ENCODE results near the gene CEACAM3.
A peak's percentile ranks its signal among the peaks of the same experiment; 100 is the strongest.
"Not testable (repeated sequence)": the region's sequence is repeated elsewhere in the genome, so short reads cannot be mapped to it uniquely, and the experiment has no call there.

CEACAM3 gene

DNA sequence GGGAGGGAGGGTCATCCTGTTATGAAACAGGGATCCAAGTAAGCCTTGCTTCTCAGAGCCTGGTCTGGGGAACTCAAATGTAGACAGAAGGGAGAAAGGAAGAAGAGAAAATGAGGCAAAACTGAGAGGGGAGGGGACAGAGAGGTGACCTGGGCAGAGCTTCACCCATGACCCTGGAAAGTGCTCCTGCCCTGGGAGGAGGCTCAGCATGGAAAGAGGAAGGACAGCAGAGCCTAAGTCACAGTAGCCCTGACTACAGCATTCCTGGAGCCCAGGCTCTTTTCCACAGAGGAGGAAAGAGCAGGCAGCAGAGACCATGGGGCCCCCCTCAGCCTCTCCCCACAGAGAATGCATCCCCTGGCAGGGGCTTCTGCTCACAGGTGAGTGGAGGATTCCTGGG, at the start of gene CEACAM3:
CEACAM3 (plus strand) TSS at position 226 of the 400 bp plus-strand sequence; CDS start at position 317, 91 bp downstream.
- no peak for DNase-seq (ENCODE audit: low read depth)

DNA sequence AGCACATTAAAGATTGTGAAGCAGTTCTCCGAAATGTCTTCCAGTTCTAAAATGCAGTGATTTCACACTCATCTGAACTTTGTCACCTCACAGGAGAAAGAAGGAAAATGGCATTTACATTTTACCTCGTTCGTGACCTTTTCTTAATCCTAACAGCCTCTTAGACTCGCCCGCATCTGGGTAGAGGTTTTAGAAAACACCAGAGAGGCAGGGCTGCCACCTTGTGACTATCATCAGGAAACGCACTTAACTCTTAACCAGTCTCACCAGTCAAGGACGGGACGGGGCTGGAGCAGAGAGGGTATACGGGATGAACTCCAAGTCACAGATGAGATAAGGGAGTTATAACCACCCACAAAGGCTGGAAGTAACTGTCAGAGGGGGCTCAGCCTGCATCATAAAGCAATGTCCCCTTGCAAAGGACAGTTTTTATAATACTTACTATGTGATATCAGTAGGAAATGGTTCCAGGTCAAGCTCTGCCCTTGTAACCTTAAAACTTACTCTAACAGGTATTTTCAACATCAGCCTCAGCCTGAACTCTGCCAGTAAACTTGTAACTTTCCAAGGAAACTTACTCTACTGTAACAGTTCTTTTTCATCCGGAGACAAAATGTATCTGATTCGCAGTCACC, 49.7 kb upstream of the CEACAM3 start:
- DNase-seq (ENCODE audit: low read depth), result no peak

DNA sequence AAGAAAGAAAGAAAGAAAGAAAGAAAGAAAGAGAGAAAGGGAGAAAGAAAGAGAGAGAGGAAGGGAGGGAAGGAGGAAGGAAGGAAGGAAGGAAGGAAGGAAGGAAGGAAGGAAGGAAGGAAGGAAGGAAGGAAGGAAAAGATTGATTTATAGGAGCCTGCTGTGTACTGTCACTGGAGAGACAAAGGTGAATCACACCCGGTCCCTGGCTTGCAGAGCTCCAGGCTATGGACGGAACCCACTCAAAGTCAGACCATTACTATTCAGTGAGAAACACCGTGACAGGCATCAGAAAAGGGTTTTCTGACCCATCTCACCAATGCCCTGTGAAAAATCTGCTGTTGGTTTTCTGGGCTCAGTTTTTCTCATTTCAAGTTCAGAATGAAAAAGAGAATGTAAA, 48.4 kb upstream of the CEACAM3 start:
- DNase-seq (ENCODE audit: low read depth), result no peak

DNA sequence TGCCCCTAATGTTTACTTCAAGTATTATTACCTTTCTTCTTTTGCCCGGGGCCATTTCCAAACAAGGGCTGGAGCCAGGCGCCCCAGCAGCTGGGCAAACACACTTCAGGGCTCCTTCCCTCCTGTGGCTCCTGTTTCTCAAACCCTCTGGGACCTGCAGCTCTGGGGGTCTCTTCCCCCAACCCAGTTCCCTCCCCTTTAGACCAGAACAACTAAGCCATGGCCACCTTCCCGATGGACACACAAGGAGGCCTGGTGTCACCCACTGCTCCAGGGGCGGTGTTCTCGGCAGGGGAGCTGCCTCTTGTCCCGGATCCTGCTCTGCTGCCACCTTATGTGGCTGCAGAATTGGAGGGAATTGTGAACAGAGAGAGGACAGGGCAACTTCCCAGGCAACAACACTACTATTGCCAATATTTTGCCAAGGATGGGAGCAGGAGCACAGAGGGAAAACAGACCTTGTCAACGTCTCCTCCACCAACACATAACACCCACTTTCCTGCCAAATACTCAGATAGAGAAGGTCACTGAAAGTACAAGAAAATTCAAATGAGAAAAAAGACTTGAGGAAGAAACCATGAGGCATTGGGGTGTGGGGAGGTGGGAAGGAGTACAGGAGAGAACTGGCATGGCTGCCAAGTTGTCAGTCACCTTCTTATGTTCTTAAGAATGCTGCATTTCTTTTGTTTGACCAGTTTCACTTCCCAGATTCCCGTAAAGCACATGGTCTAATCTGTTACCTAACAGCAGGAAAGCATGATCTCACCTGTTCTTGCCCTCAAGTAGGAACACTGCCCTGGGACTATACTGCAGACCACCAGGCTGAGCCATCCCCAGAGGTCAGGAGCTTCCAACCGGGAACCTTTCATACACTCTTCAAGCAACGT, 45.9 kb upstream of the CEACAM3 start:
- not testable (repeated sequence) for DNase-seq (ENCODE audit: low read depth)

- peak; percentile 58 for DNase-seq (ENCODE audit: low read depth)
These were observed 43.2 kb upstream of the CEACAM3 start for GRCh38 chr19:41753159-41753558.

- DNase-seq (ENCODE audit: low read depth), result peak; percentile 45
These were observed 42.4 kb upstream of the CEACAM3 start for GRCh38 chr19:41753936-41754529.

DNA sequence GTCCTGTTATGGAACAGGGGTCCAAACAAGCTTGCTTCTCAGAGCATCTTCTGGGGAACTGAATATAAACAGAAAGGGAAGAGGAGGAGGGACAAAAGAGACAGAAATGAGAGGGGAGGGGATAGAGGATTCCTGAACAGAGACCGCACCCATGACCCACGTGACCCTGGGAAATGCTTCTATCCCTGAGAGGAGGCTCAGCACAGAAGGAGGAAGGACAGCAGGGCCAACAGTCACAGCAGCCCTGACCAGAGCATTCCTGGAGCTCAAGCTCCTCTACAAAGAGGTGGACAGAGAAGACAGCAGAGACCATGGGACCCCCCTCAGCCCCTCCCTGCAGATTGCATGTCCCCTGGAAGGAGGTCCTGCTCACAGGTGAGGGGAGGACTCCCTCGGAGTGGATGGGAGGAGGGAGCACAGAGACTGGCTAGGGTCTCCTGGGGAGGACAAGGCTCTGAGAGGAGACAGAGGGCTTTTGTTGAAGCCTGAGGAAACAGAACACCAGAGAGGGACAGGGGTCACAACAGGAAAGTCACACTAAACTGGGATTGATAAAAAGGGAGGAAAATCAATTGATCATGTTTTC, 41.0 kb upstream of the CEACAM3 start, which contains the start of gene CEACAM6:
CEACAM6 (plus strand) TSS at position 203 of the 586 bp plus-strand sequence; CDS start at position 312, 109 bp downstream.
- DNase-seq (ENCODE audit: low read depth), result no peak

DNA sequence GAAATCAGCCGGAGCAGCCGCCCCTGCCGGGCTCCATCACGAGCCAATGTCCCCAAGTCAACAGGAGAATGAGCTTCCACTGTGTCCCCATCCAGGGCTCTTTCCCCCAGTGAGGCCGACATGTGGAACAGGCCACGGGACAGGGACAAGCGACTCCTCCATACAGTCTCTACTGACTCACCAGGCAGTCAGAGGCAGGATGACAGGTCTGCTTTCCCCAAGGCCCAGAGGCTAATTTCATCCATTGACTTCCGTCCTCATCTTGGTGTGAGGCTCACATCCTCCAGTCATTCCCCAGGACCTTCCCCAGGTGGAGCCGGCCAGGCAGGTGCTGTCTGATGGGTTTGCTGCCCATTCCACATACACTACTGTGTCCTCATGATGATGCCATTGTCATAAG, 37.5 kb upstream of the CEACAM3 start:
- no peak for DNase-seq (ENCODE audit: low read depth)

GRCh38 chr19:41767115-41767514, 29.3 kb upstream of the CEACAM3 start:
- DNase-seq (ENCODE audit: low read depth), result no peak

- DNase-seq (ENCODE audit: low read depth), result not testable (repeated sequence)
These were observed 28.3 kb upstream of the CEACAM3 start for GRCh38 chr19:41768105-41768504.

- DNase-seq (ENCODE audit: low read depth), result no peak
These were observed 26.8 kb upstream of the CEACAM3 start for GRCh38 chr19:41769608-41770007.

DNA sequence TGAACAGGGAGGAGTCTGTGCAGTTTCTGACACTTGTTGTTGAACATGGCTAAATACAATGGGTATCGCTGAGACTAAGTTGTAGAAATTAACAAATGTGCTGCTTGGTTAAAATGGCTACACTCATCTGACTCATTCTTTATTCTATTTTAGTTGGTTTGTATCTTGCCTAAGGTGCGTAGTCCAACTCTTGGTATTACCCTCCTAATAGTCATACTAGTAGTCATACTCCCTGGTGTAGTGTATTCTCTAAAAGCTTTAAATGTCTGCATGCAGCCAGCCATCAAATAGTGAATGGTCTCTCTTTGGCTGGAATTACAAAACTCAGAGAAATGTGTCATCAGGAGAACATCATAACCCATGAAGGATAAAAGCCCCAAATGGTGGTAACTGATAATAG, 25.0 kb upstream of the CEACAM3 start:
- DNase-seq (ENCODE audit: low read depth), result no peak

DNA sequence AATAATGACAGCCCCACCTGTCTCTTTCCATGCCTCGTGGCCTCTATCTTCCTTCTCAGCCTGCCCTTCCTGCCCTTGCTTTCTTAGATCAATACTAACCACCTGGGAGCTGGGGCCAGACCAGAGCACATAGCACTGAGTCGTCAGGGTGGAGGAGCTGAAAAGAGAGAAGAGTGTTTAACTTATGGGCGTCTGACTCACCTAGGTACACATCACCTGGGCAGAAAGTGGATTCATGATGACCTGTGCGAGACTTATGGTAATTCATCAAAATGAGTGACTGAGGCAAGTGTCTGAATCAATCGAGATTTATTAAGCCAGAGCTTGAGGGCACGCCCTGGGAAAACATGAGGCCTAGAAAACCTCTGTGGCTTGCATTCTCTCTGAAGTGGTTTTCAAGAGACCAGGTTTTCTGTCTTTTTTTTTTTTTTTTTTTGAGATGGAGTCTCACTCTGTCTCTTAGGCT, 21.8 kb upstream of the CEACAM3 start:
- peak; percentile 20 for DNase-seq (ENCODE audit: low read depth)

GRCh38 chr19:41776700-41777099, 19.7 kb upstream of the CEACAM3 start:
- DNase-seq (ENCODE audit: low read depth), result no peak

DNA sequence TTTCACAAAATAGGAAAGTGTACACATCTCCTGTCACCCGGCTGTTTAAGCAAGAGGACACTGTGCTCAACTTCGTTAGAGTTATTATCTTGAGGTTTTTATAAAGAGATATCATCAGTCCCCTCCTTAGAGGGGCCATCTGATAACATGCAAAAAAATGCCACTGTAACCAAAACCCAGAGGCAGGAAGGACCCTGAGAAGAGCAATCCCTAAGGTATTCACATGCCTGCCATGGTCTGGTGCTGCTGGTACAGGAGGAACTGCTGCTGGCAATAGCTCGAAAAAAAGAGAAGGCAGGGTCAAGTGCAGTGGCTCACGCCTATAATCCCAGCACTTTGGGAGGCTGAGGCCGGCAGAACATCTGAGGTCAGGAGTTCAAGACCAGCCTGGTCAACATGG, 12.8 kb upstream of the CEACAM3 start:
- DNase-seq (ENCODE audit: low read depth), result no peak

- DNase-seq (ENCODE audit: low read depth), result no peak
These were observed 12.1 kb upstream of the CEACAM3 start for GRCh38 chr19:41784312-41784711.

GRCh38 chr19:41784743-41785142, 11.6 kb upstream of the CEACAM3 start:
- DNase-seq (ENCODE audit: low read depth), result no peak

GRCh38 chr19:41785653-41786052, 10.7 kb upstream of the CEACAM3 start:
- DNase-seq (ENCODE audit: low read depth), result peak; percentile 48

DNA sequence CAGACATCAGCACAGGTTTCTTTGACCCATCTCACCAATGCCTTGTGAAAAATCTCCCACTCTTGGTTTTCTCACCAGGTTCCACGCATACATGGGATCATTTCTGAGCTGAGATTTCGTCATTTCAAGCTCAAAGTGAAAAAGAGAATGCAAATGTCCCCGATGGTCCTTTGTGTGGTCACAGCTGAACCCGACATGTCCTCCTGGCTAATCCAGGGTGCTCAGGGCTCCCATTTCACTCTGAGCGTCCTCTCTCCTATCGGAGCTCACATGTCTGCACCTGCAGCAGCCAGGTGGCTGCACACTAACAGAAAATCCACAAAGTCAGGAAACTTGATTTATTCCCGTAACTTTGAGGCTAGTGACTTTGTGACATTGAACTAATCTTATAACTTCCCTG, 9.3 kb upstream of the CEACAM3 start:
- no peak for DNase-seq (ENCODE audit: low read depth)

DNA sequence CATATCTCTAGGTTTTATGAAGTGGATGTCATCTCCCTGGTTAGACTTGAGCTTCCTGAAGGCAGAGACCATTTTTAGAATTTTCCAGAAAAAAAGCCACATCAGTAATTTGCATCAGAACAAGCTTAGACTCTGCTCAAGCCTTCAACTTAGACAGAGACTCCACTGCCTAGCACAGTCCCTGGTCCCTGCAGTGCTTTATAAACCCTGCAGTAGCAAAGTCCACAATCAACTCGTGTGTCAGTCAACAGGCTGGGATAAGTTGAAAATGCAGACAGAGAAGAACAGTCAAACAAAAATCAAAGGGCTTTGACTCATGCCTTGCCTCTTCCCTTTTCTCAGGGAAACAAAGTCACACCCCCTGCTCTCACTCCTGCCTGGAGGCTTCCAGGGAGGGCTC, 7.9 kb upstream of the CEACAM3 start:
- DNase-seq (ENCODE audit: low read depth), result not testable (repeated sequence)

DNA sequence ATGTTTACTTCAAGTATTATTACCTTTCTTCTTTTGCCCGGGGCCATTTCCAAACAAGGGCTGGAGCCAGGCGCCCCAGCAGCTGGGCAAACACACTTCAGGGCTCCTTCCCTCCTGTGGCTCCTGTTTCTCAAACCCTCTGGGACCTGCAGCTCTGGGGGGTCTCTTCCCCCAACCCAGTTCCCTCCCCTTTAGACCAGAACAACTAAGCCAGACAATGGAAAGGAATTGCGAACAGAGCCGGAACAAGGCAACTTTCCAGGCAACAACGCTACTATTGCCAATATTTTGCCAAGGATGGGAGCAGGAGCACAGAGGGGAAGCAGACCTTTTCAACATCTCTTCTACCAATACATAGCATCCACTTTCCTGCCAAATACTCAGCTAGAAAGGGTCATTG, 7.3 kb upstream of the CEACAM3 start:
- DNase-seq (ENCODE audit: low read depth), result not testable (repeated sequence)
